ENCODE results near the gene OR5D14. TPM values are rescaled to one million over a fixed set of nuclear protein-coding genes. Genes with fewer than 3 reads are reported as not detected.

Gene OR5D14
- not detected for polyA plus RNA-seq (ENCODE audit: insufficient read depth in 1 of 5, insufficient read length in 5 of 5, low replicate concordance in 1 of 5)
- long read RNA-seq, donor 1: 0 reads
- long read RNA-seq, donor 2: 0 reads
- long read RNA-seq, donor 3: 0 reads
- long read RNA-seq, donor 4: 0 reads
- long read RNA-seq, donor 5: 0 reads
- long read RNA-seq, donor 6: 0 reads
- long read RNA-seq, donor 7: 0 reads
- long read RNA-seq, donor 8: 0 reads

GRCh38 chr11:55795256-55795655 lies at the start of gene OR5D14:
TSS of gene OR5D14 (plus strand) at chr11:55795556. CDS start at chr11:55795556, 0 bp downstream.
- no peak for DNase-seq

GRCh38 chr11:55773138-55773537 lies 22.2 kb upstream of the OR5D14 start, which contains the start of gene OR5D13:
TSS of gene OR5D13 (plus strand) at chr11:55773438. CDS start at chr11:55773438, 0 bp downstream.
- DNase-seq: no peak

- DNase-seq: no peak
Observed at GRCh38 chr11:55791606-55792005, 3.8 kb upstream of the OR5D14 start.

- DNase-seq: no peak
Observed at GRCh38 chr11:55793321-55793720, 2.0 kb upstream of the OR5D14 start.

GRCh38 chr11:55806248-55806647 lies 10.9 kb downstream of the OR5D14 start:
- no peak for DNase-seq

- DNase-seq: no peak
Observed at GRCh38 chr11:55811067-55811466, 15.7 kb downstream of the OR5D14 start, which contains the start of gene OR5L1. TSS of gene OR5L1 (plus strand) at chr11:55811367. CDS start at chr11:55811467, 100 bp downstream.

- DNase-seq: no peak
Observed at GRCh38 chr11:55819330-55819729, 24.0 kb downstream of the OR5D14 start, which contains the start of gene OR5D18. TSS of gene OR5D18 (plus strand) at chr11:55819630. CDS start at chr11:55819630, 0 bp downstream.

- no peak for DNase-seq
Observed at GRCh38 chr11:55826919-55827318, 31.6 kb downstream of the OR5D14 start, which contains the start of gene OR5L2. TSS of gene OR5L2 (plus strand) at chr11:55827219. CDS start at chr11:55827219, 0 bp downstream.

- DNase-seq: no peak
Observed at GRCh38 chr11:55838452-55838851, 43.1 kb downstream of the OR5D14 start, which contains the start of gene OR5D16. TSS of gene OR5D16 (plus strand) at chr11:55838752. CDS start at chr11:55838752, 0 bp downstream.

Other genes starting within 250 kb of the OR5D14 start
- not detected for gene OR4C15, start 241.1 kb upstream of the OR5D14 start, polyA plus RNA-seq (ENCODE audit: insufficient read depth in 1 of 5, insufficient read length in 5 of 5, low replicate concordance in 1 of 5)
- gene OR4C16, start 223.4 kb upstream of the OR5D14 start, polyA plus RNA-seq (ENCODE audit: insufficient read depth in 1 of 5, insufficient read length in 5 of 5, low replicate concordance in 1 of 5): not detected
- not detected for gene OR4C11, start 187.9 kb upstream of the OR5D14 start, polyA plus RNA-seq (ENCODE audit: insufficient read depth in 1 of 5, insufficient read length in 5 of 5, low replicate concordance in 1 of 5)
- gene OR4P4, start 160.4 kb upstream of the OR5D14 start, polyA plus RNA-seq (ENCODE audit: insufficient read depth in 1 of 5, insufficient read length in 5 of 5, low replicate concordance in 1 of 5): under 1 TPM in 2 of 5 donors, not detected in 3; 0.09 to 0.18 TPM
- not detected for gene OR4S2, start 147.2 kb upstream of the OR5D14 start, polyA plus RNA-seq (ENCODE audit: insufficient read depth in 1 of 5, insufficient read length in 5 of 5, low replicate concordance in 1 of 5)
- not detected for gene OR4C6, start 133.4 kb upstream of the OR5D14 start, polyA plus RNA-seq (ENCODE audit: insufficient read depth in 1 of 5, insufficient read length in 5 of 5, low replicate concordance in 1 of 5)
- gene OR5D13, start 22.1 kb upstream of the OR5D14 start, polyA plus RNA-seq (ENCODE audit: insufficient read depth in 1 of 5, insufficient read length in 5 of 5, low replicate concordance in 1 of 5): not detected
- gene OR5L1, start 15.8 kb downstream of the OR5D14 start, polyA plus RNA-seq (ENCODE audit: insufficient read depth in 1 of 5, insufficient read length in 5 of 5, low replicate concordance in 1 of 5): not detected
- not detected for gene OR5D18, start 24.1 kb downstream of the OR5D14 start, polyA plus RNA-seq (ENCODE audit: insufficient read depth in 1 of 5, insufficient read length in 5 of 5, low replicate concordance in 1 of 5)
- not detected for gene OR5L2, start 31.7 kb downstream of the OR5D14 start, polyA plus RNA-seq (ENCODE audit: insufficient read depth in 1 of 5, insufficient read length in 5 of 5, low replicate concordance in 1 of 5)
- not detected for gene OR5D16, start 43.2 kb downstream of the OR5D14 start, polyA plus RNA-seq (ENCODE audit: insufficient read depth in 1 of 5, insufficient read length in 5 of 5, low replicate concordance in 1 of 5)
- not detected for gene TRIM51, start 87.7 kb downstream of the OR5D14 start, polyA plus RNA-seq (ENCODE audit: insufficient read depth in 1 of 5, insufficient read length in 5 of 5, low replicate concordance in 1 of 5)
- gene OR5W2, start 119.0 kb downstream of the OR5D14 start, polyA plus RNA-seq (ENCODE audit: insufficient read depth in 1 of 5, insufficient read length in 5 of 5, low replicate concordance in 1 of 5): not detected
- not detected for gene OR5I1, start 140.8 kb downstream of the OR5D14 start, polyA plus RNA-seq (ENCODE audit: insufficient read depth in 1 of 5, insufficient read length in 5 of 5, low replicate concordance in 1 of 5)
- not detected for gene OR10AG1, start 174.4 kb downstream of the OR5D14 start, polyA plus RNA-seq (ENCODE audit: insufficient read depth in 1 of 5, insufficient read length in 5 of 5, low replicate concordance in 1 of 5)
- gene OR5F1, start 199.1 kb downstream of the OR5D14 start, polyA plus RNA-seq (ENCODE audit: insufficient read depth in 1 of 5, insufficient read length in 5 of 5, low replicate concordance in 1 of 5): not detected
- gene OR5AS1, start 232.1 kb downstream of the OR5D14 start, polyA plus RNA-seq (ENCODE audit: insufficient read depth in 1 of 5, insufficient read length in 5 of 5, low replicate concordance in 1 of 5): under 1 TPM; 0.04 to 0.08 (median 0.06) TPM